ENCODE results near the gene MYO10. TPM values are rescaled to one million over a fixed set of nuclear protein-coding genes. Genes with fewer than 3 reads are reported as not detected.

The MYO10 gene
- polyA plus RNA-seq, 3 donors from 2014 or later, result not detected

GRCh38 chr5:16812911-16813310, 123.2 kb downstream of the MYO10 start:
- Mint-ChIP-seq H3K4me1 (no peaks in the 10 kb centered on the region), H3K27ac (no peak overlapping the region), H3K36me3 (no peaks in the 10 kb centered on the region), H3K9me3 (peaks cover 0 to 3% (median 0%) of the 10 kb centered on the region in 6 donors), H3K4me3 (no peak overlapping the region), H3K27me3 (ENCODE audit: low read depth in 3 of 3) (peaks cover 0 to 1% (median 0%) of the 10 kb centered on the region in 3 donors)
- DNase-seq, result no peak

GRCh38 chr5:16812448-16812847, 123.6 kb downstream of the MYO10 start:
- H3K36me3 Mint-ChIP-seq, result no peaks in the 10 kb centered on the region
- no peak overlapping the region for H3K27ac Mint-ChIP-seq
- no peaks in the 10 kb centered on the region for H3K4me1 Mint-ChIP-seq
- peaks cover 0 to 1% (median 0%) of the 10 kb centered on the region in 3 donors for H3K27me3 Mint-ChIP-seq (ENCODE audit: low read depth in 3 of 3)
- peaks cover 0 to 3% (median 0%) of the 10 kb centered on the region in 6 donors for H3K9me3 Mint-ChIP-seq
- no peak for DNase-seq
- H3K4me3 Mint-ChIP-seq, result no peak overlapping the region

- Mint-ChIP-seq H3K4me1 (no peaks in the 10 kb centered on the region), H3K9me3 (peaks cover 0 to 3% (median 0%) of the 10 kb centered on the region in 6 donors), H3K27ac (no peak overlapping the region)
These were observed 125.8 kb downstream of the MYO10 start for GRCh38 chr5:16810208-16810854.

GRCh38 chr5:16809395-16810207, 126.5 kb downstream of the MYO10 start:
- Mint-ChIP-seq H3K27ac (no peak overlapping the region), H3K36me3 (no peaks in the 10 kb centered on the region), H3K4me1 (no peaks in the 10 kb centered on the region), H3K9me3 (peaks cover 0 to 3% (median 0%) of the 10 kb centered on the region in 6 donors), H3K27me3 (ENCODE audit: low read depth in 3 of 3) (peaks cover 0 to 1% (median 0%) of the 10 kb centered on the region in 3 donors), H3K4me3 (no peak overlapping the region)
- DNase-seq, result no peak

More at GRCh38 chr5:16810208-16810854, 125.8 kb downstream of the MYO10 start:
- H3K36me3 Mint-ChIP-seq, result no peaks in the 10 kb centered on the region
- no peak for DNase-seq
- H3K4me3 Mint-ChIP-seq, result no peak overlapping the region
- peaks cover 0 to 1% (median 0%) of the 10 kb centered on the region in 3 donors for H3K27me3 Mint-ChIP-seq (ENCODE audit: low read depth in 3 of 3)

GRCh38 chr5:16809010-16809394, 127.1 kb downstream of the MYO10 start:
- peaks cover 0 to 3% (median 0%) of the 10 kb centered on the region in 6 donors for H3K9me3 Mint-ChIP-seq
- H3K36me3 Mint-ChIP-seq, result no peaks in the 10 kb centered on the region
- no peaks in the 10 kb centered on the region for H3K4me1 Mint-ChIP-seq
- H3K27ac Mint-ChIP-seq, result no peak overlapping the region
- no peak overlapping the region for H3K4me3 Mint-ChIP-seq
- H3K27me3 Mint-ChIP-seq (ENCODE audit: low read depth in 3 of 3), result peaks cover 0 to 1% (median 0%) of the 10 kb centered on the region in 3 donors
- DNase-seq, result no peak

GRCh38 chr5:16808021-16808420, 128.1 kb downstream of the MYO10 start:
- DNase-seq, result no peak
- Mint-ChIP-seq H3K4me3 (no peak overlapping the region), H3K27me3 (ENCODE audit: low read depth in 3 of 3) (no peaks in the 10 kb centered on the region), H3K27ac (no peak overlapping the region), H3K4me1 (no peaks in the 10 kb centered on the region), H3K36me3 (no peaks in the 10 kb centered on the region), H3K9me3 (peaks cover 0 to 2% (median 0%) of the 10 kb centered on the region in 6 donors)

GRCh38 chr5:16807547-16807864, 128.6 kb downstream of the MYO10 start:
- H3K36me3 Mint-ChIP-seq, result no peaks in the 10 kb centered on the region
- no peak for DNase-seq
- no peak overlapping the region for H3K27ac Mint-ChIP-seq
- H3K4me1 Mint-ChIP-seq, result no peaks in the 10 kb centered on the region
- no peak overlapping the region for H3K4me3 Mint-ChIP-seq
- peaks cover 0 to 2% (median 0%) of the 10 kb centered on the region in 6 donors for H3K9me3 Mint-ChIP-seq
- H3K27me3 Mint-ChIP-seq (ENCODE audit: low read depth in 3 of 3), result no peaks in the 10 kb centered on the region

- Mint-ChIP-seq H3K36me3 (no peaks in the 10 kb centered on the region), H3K4me1 (no peaks in the 10 kb centered on the region)
These were observed 129.2 kb downstream of the MYO10 start for GRCh38 chr5:16806711-16807546.

GRCh38 chr5:16805486-16805885, 130.6 kb downstream of the MYO10 start:
- peaks cover 0 to 4% (median 0%) of the 10 kb centered on the region in 6 donors for H3K9me3 Mint-ChIP-seq
- H3K27ac Mint-ChIP-seq, result no peak overlapping the region
- no peak overlapping the region for H3K4me3 Mint-ChIP-seq
- peaks cover 0 to 2% (median 0%) of the 10 kb centered on the region in 3 donors for H3K27me3 Mint-ChIP-seq (ENCODE audit: low read depth in 3 of 3)
- no peaks in the 10 kb centered on the region for H3K4me1 Mint-ChIP-seq
- H3K36me3 Mint-ChIP-seq, result no peaks in the 10 kb centered on the region
- no peak for DNase-seq

More at GRCh38 chr5:16806711-16807546, 129.2 kb downstream of the MYO10 start:
- H3K4me3 Mint-ChIP-seq, result no peak overlapping the region
- H3K9me3 Mint-ChIP-seq, result peaks cover 0 to 3% (median 0%) of the 10 kb centered on the region in 6 donors
- H3K27me3 Mint-ChIP-seq (ENCODE audit: low read depth in 3 of 3), result peaks cover 0 to under 1% (median 0%) of the 10 kb centered on the region in 3 donors
- DNase-seq, result no peak
- no peak overlapping the region for H3K27ac Mint-ChIP-seq

- no peak overlapping the region for H3K4me3 Mint-ChIP-seq
- no peak for DNase-seq
- H3K27ac Mint-ChIP-seq, result no peak overlapping the region
- peaks cover 0 to 4% (median 0%) of the 10 kb centered on the region in 6 donors for H3K9me3 Mint-ChIP-seq
- H3K36me3 Mint-ChIP-seq, result no peaks in the 10 kb centered on the region
- H3K4me1 Mint-ChIP-seq, result no peaks in the 10 kb centered on the region
- H3K27me3 Mint-ChIP-seq (ENCODE audit: low read depth in 3 of 3), result peaks cover 0 to 2% (median 0%) of the 10 kb centered on the region in 3 donors
These were observed 132.3 kb downstream of the MYO10 start for GRCh38 chr5:16803831-16804230.

GRCh38 chr5:16800477-16800876, 135.6 kb downstream of the MYO10 start:
- DNase-seq, result no peak
- Mint-ChIP-seq H3K4me3 (no peak overlapping the region), H3K4me1 (no peaks in the 10 kb centered on the region), H3K27me3 (ENCODE audit: low read depth in 3 of 3) (peaks cover 0 to 4% (median 3%) of the 10 kb centered on the region in 3 donors), H3K27ac (no peak overlapping the region), H3K9me3 (peaks cover 0 to 4% (median 0%) of the 10 kb centered on the region in 6 donors), H3K36me3 (no peaks in the 10 kb centered on the region)

GRCh38 chr5:16799796-16800195, 136.3 kb downstream of the MYO10 start:
- Mint-ChIP-seq H3K36me3 (no peaks in the 10 kb centered on the region), H3K9me3 (peaks cover 0 to 4% (median 0%) of the 10 kb centered on the region in 6 donors), H3K27me3 (ENCODE audit: low read depth in 3 of 3) (peaks cover 0 to 4% (median 3%) of the 10 kb centered on the region in 3 donors), H3K4me1 (no peaks in the 10 kb centered on the region), H3K4me3 (no peak overlapping the region), H3K27ac (no peak overlapping the region)
- DNase-seq, result no peak

GRCh38 chr5:16797951-16798350, 138.1 kb downstream of the MYO10 start:
- Mint-ChIP-seq H3K27me3 (ENCODE audit: low read depth in 3 of 3) (peaks cover 0 to 4% (median 3%) of the 10 kb centered on the region in 3 donors), H3K36me3 (no peaks in the 10 kb centered on the region), H3K4me3 (no peak overlapping the region), H3K27ac (no peak overlapping the region), H3K4me1 (no peaks in the 10 kb centered on the region), H3K9me3 (peaks cover 0 to 4% (median 0%) of the 10 kb centered on the region in 6 donors)
- no peak for DNase-seq
